Heart right ventricle (tissue), 16 donors: ENCODE results near the gene TEDDM1. TPM values are rescaled to one million over a fixed set of nuclear protein-coding genes. Genes with fewer than 3 reads are reported as not detected.
A peak's percentile ranks its signal among the peaks of the same experiment; 100 is the strongest.

Source experiments
- ATAC-seq, 8 donors: fragments of 200-7000 bp; cut with Tn5 transposase; one replicate each; pipeline ENCODE4 v1.9.1; 2020; ENCODE audit warnings: mild to moderate bottlenecking in 8 of 8, moderate library complexity in 8 of 8, moderate number of reproducible peaks in 1 of 8
- DNase-seq, 2 donors: peaks; one replicate each; pipeline ENCODE4 v3.0.0-alpha.2; 2020
- H3K27ac ChIP-seq, 10 donors: fragments of 200-600 bp; sonication (generic) in 2 of 10; one replicate each; pipeline versions ENCODE4 v1.5.0 to v1.8.0; 2020 to 2022; ENCODE audit warnings: mild to moderate bottlenecking in 3 of 10
- H3K27me3 ChIP-seq, 7 donors: fragments of 200-600 bp; one replicate each; pipeline ENCODE4 v1.8.0; 2021 to 2022; ENCODE audit warnings: mild to moderate bottlenecking in 2 of 7
- H3K36me3 ChIP-seq, 9 donors: fragments of 200-600 bp; sonication (generic) in 1 of 9; one replicate each; pipeline versions ENCODE4 v1.5.0 to v1.8.0; 2020 to 2022; ENCODE audit warnings: mild to moderate bottlenecking in 2 of 9
- H3K4me1 ChIP-seq, 9 donors: fragments of 200-600 bp; sonication (generic) in 1 of 9; one replicate each; pipeline versions ENCODE4 v1.5.0 to v1.8.0; 2020 to 2022; ENCODE audit warnings: mild to moderate bottlenecking in 4 of 9
- H3K4me3 ChIP-seq, 10 donors: fragments of 200-600 bp; sonication (generic) in 2 of 10; one replicate each; pipeline versions ENCODE4 v1.5.0 to v1.8.0; 2020 to 2022; ENCODE audit warnings: mild to moderate bottlenecking in 7 of 10, moderate library complexity in 2 of 10
- H3K9me3 ChIP-seq, 11 donors: fragments of 200-600 bp in 10 of 11; sonication (generic) in 2 of 11; one replicate each; pipeline versions ENCODE4 v1.5.0 to v1.8.0; 2013 to 2022; ENCODE audit warnings: mild to moderate bottlenecking in 2 of 11, control low read depth in 1 of 11, moderate library complexity in 1 of 11
- WGBS, 2 donors: extraction: QIAGEN DNeasy Blood & Tissue Kit; methylation state at CpG; one replicate each; pipeline ENCODE4 v1.1.7; 2013; ENCODE audit warnings: inconsistent platforms in 1 of 2; 5-methylcytosine and 5-hydroxymethylcytosine counted together
- intact Hi-C, 10 donors: fragments of 100-400 bp; cut with DNase I; formaldehyde crosslinking; loops; one replicate each; pipeline versions ENCODE4 v1.11.1 to v1.14.2; 2022
- polyA plus RNA-seq, 2 donors: library from polyadenylated mRNA; stranded (reverse); fragments of 200-250 nt; gene quantifications; one replicate each; pipeline ENCODE4 v1.2.3, GENCODE V29; 2013
- total RNA-seq, 10 donors: library from RNA; stranded (reverse); fragmentation: NEBNext Ultra II Directional in 3 of 10; extraction: Animal tissue kit (Norgen Biotek cat#: 25700) in 3 of 10; gene quantifications; one replicate each; pipeline versions ENCODE4 v1.2.1 to v1.2.4, GENCODE V29; 2021 to 2023
- TF ChIP-seq, protein P1 (sequence below), 9 donors: fragments of 200-600 bp; sonication (generic) in 2 of 9; IDR thresholded peaks; one replicate each; pipeline versions ENCODE4 v1.5.0 to v1.8.0; 2021 to 2022; ENCODE audit warnings: antibody characterized with exemption in 9 of 9, mild to moderate bottlenecking in 5 of 9, moderate library complexity in 1 of 9
- donor health status: Arrhythmogenic right ventricular cardiomyopathy.
- donor health status: ischemic (EF 13 %, LVEDD 7.1; RV severe dilation, severe dysfunction).
- donor health status: healthy with polysubstance abuse.
- donor health status: DM: no; HTN: yes; CAD: no.
- donor health status: DM: no; HTN: no; CAD: no.
- donor health status: ischemic (EF 25% LVEDD 6.9; RV normal size, moderate dysfunction).
- donor health status: ischemic (EF 25% LVEDD 5.7; RV mildly dilated, moderate dysfunction).
- donor health status: healthy.
- donor health status: DM: yes; HTN: yes; CAD: no.
- donor health status: Ischemic cardiomyopathy.
- donor health status: ischemic (EF 35%, LVEDD 5.7; RV mildly dilated, moderate dysfunction).
- donor health status: nonischemic (EF 11% LVEDD 7.7; RV severe dilation, severe dysfunction).
- donor health status: DM: yes; HTN: yes; CAD: no.
- donor health status: PGD.
- donor health status: ischemic (EF 29% LVEDD 5.4; RV normal size, mild dysfunction).
- donor health status: nonischemic (EF 23%, LVEDD 6.1; RV moderate dilation, normal function).

The TEDDM1 gene
- total and polyA plus RNA-seq, 12 donors = not detected

DNA sequence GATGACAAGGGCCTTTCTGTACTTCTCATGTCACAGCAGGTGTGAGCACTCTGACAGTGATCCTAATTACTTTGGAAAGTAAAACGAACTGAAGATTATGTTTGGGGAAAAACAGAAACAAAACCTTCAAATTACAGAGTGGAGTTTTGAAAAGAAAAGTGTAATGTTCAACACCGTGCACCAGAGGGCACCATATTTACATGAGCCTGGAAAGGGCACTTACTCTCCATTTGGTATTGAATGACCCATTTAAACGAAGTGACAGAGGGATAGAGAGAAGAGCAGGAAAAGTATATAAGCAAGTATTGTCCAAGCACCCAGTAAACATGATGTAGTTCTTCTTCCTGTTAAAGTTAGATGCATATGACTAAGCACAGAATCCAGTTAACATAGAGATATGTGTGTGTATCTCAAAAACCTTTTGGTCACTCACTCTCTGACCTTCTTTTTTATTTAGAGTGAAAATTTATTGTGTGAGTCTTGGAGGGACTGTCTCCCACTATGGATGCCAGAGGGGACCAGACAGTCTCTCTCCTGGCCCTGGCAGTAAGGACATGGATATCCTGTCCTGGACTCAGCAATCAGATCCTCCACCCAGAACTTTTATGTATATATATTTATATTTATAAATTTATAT is 45.7 kb upstream of the TEDDM1 start:
- no peaks in the 10 kb centered on the region for H3K36me3 ChIP-seq
- peak in 1 of 8 donors; percentile 48 for ATAC-seq
- H3K27ac ChIP-seq = no peak overlapping the region
- WGBS, 2 donors = 1 to 3% methylated on average over 3 of the region's 3 CpGs
- DNase-seq = peak in 1 of 2 donors; percentile 7
- no peak overlapping the region for H3K4me3 ChIP-seq
- H3K27me3 ChIP-seq = no peaks in the 10 kb centered on the region
- H3K4me1 ChIP-seq = peaks cover 0 to 3% (median 0%) of the 10 kb centered on the region in 9 donors
- no peaks in the 10 kb centered on the region for H3K9me3 ChIP-seq
- TF ChIP-seq, protein P1, sequence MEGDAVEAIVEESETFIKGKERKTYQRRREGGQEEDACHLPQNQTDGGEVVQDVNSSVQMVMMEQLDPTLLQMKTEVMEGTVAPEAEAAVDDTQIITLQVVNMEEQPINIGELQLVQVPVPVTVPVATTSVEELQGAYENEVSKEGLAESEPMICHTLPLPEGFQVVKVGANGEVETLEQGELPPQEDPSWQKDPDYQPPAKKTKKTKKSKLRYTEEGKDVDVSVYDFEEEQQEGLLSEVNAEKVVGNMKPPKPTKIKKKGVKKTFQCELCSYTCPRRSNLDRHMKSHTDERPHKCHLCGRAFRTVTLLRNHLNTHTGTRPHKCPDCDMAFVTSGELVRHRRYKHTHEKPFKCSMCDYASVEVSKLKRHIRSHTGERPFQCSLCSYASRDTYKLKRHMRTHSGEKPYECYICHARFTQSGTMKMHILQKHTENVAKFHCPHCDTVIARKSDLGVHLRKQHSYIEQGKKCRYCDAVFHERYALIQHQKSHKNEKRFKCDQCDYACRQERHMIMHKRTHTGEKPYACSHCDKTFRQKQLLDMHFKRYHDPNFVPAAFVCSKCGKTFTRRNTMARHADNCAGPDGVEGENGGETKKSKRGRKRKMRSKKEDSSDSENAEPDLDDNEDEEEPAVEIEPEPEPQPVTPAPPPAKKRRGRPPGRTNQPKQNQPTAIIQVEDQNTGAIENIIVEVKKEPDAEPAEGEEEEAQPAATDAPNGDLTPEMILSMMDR (IDR thresholded peaks at IDR 0.05) = peak; percentile 13 to 78 (median 64)
- intact Hi-C loops = loop anchor here (5.0 to 10.0 kb wide), 7 partner anchors 141 to 341 kb away; partner anchors contain the start of genes NPL (in 5 of the 10), RGS16 (in 1 of the 10) and RNASEL (in 1 of the 10)

DNA sequence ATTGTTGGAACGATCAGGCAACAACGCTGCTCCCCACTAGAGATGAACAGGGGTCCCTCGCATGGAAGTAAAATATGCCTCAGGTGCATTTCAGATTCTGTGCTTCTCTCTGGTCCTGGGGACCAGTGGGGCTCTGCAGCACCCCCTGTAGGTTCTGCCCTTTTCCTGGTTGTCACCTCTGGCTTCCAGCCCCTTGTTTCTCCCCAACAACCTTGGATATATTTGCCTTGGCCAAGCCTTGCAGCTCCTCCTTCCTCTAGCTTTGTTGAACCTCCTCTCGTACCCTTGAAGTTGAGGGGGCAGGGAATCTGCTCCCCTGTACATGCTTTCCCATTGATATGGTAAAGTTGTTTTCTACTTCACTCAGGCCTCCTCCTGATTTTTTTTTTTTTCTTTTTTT is 44.0 kb upstream of the TEDDM1 start:
- ATAC-seq (no peak), DNase-seq (no peak)
- intact Hi-C loops = loop anchor here in 6 of 10 donors (10.0 kb wide), 2 partner anchors 150 to 340 kb away; partner anchors contain the start of gene NPL (in 3 of the 6)
- Histone ChIP-seq H3K27me3 (no peaks in the 10 kb centered on the region), H3K4me1 (peaks cover 0 to 3% (median 0%) of the 10 kb centered on the region in 9 donors), H3K9me3 (no peaks in the 10 kb centered on the region), H3K4me3 (no peak overlapping the region), H3K27ac (no peak overlapping the region), H3K36me3 (no peaks in the 10 kb centered on the region)
- TF ChIP-seq, protein P1 (IDR thresholded peaks at IDR 0.05) = no peak
- WGBS, 2 donors = 55 to 57% methylated on average over 4 of the region's 4 CpGs

DNA sequence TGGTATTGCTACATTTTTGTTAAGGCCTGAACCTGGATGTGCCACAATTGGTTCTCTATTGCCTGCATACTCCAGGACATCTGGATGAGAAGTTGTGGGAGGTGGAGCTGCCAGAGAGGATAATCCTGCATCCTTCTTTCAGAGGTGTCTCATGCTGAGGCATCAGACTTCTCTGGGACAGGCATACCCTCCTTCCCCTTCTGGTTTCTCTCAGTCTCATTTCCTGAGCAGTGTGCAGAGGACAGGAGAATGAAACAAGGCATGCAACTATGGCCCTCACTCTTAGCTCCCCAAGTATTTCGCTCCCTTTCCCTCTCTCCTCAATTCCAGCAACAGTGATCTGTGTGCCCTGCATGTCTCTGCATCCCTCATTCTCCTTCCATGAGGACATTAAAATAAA is 41.9 kb upstream of the TEDDM1 start:
- 90 to 94% methylated on average over 1 of the region's 1 CpG for WGBS, 2 donors

DNA sequence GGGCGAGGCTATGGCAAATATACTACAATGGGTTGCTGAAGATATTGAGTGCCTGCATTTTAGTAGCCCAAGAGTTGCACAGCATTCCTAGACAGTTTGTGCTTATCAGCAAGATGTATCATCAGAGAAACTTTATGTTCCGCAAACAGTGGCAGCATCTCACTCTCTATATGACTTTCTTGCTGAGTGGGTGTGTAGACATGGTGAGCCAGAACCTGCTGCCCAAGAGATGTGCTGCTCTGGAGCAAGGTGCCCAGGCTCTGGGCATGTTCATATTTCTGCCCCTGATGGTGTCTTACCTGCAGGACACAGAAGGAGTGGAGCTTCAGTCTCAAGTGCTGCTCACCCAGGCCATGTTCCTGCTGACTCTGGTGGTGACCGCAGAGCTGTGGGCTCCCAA is 41.3 kb upstream of the TEDDM1 start:
- no peaks in the 10 kb centered on the region for H3K36me3 ChIP-seq
- no peak overlapping the region for H3K27ac ChIP-seq
- no peak for ATAC-seq
- intact Hi-C loops = loop anchor here in 6 of 10 donors (10.0 kb wide), 2 partner anchors 153 to 343 kb away; partner anchors contain the start of gene NPL (in 3 of the 6)
- peaks cover 0 to 3% (median 0%) of the 10 kb centered on the region in 9 donors for H3K4me1 ChIP-seq
- DNase-seq = no peak
- peaks cover 0 to 12% (median 0%) of the 10 kb centered on the region in 11 donors for H3K9me3 ChIP-seq
- no peak overlapping the region for H3K4me3 ChIP-seq
- WGBS, 2 donors = 94 to 95% methylated on average over 3 of the region's 3 CpGs
- no peaks in the 10 kb centered on the region for H3K27me3 ChIP-seq
- TF ChIP-seq, protein P1 (IDR thresholded peaks at IDR 0.05) = no peak

More for the DNA sequence above, 41.9 kb upstream of the TEDDM1 start:
- no peak for DNase-seq
- TF ChIP-seq, protein P1 (IDR thresholded peaks at IDR 0.05) = no peak
- H3K4me3 ChIP-seq = no peak overlapping the region
- H3K4me1 ChIP-seq = peaks cover 0 to 3% (median 0%) of the 10 kb centered on the region in 9 donors
- intact Hi-C loops = loop anchor here in 6 of 10 donors (10.0 kb wide), 2 partner anchors 152 to 342 kb away; partner anchors contain the start of gene NPL (in 3 of the 6)
- no peaks in the 10 kb centered on the region for H3K27me3 ChIP-seq
- no peak for ATAC-seq
- H3K27ac ChIP-seq = no peak overlapping the region
- H3K9me3 ChIP-seq = peaks cover 0 to 12% (median 0%) of the 10 kb centered on the region in 11 donors
- H3K36me3 ChIP-seq = no peaks in the 10 kb centered on the region
